ENCODE measurements around the gene EVC. TPM values are rescaled to one million over a fixed set of nuclear protein-coding genes. Genes with fewer than 3 reads are reported as not detected.

The EVC gene
- total and polyA plus RNA-seq, 4 donors, result 9.3 to 58.2 (median 25.0) TPM

Other genes starting within 250 kb of the EVC start
- gene EVC2, start 2.6 kb upstream of the EVC start, total RNA-seq, result 10 to 100 TPM; 12.2 to 16.0 TPM
- gene EVC2, start 2.6 kb upstream of the EVC start, polyA plus RNA-seq, result 1 to 10 TPM; 2.1 to 5.9 TPM
- gene CRMP1, start 181.9 kb downstream of the EVC start, total RNA-seq, result 1 to 10 TPM in 1 of 2 donors, under 1 TPM in 1; 0.58 to 2.0 TPM
- gene CRMP1, start 181.9 kb downstream of the EVC start, polyA plus RNA-seq, result under 1 TPM in 1 of 2 donors, not detected in 1; 0.05 TPM